GM19372 (cell line): ENCODE results near the gene SNTA1.
"Not testable (repeated sequence)": the region's sequence is repeated elsewhere in the genome, so short reads cannot be mapped to it uniquely, and the experiment has no call there.

Source experiments
- ATAC-seq: cut with Tn5 transposase; IDR thresholded peaks from one replicate; pipeline ENCODE4 v1.9.1; 2021; ENCODE audit warnings: mild to moderate bottlenecking, low read depth, moderate library complexity; ENCODE audit not compliant: unreplicated experiment

The SNTA1 gene

DNA sequence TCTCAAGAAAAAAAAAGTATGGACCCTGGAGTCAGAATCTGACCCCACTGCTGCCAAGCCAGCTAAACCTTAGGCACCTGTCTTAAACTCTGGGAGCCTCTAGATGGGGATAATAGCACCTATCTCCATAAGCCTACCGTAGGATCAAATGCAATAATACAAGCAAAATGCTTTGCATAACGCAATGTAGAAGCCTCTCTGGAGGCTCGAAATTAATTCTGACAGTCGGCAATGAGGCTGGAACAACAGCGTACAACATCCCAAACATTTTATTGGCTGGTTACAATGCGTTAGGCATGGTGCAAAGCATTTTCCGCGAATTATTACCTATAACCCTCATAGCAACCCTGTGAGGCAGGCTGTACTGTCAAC lies 42.8 kb downstream of the SNTA1 start:
- ATAC-seq = no peak

- no peak for ATAC-seq
These were observed 43.6 kb downstream of the SNTA1 start for GRCh38 chr20:33399924-33400323.

- no peak for ATAC-seq
These were observed 48.8 kb downstream of the SNTA1 start for GRCh38 chr20:33394718-33395117.

GRCh38 chr20:33393609-33394008 lies 50.0 kb downstream of the SNTA1 start:
- no peak for ATAC-seq

GRCh38 chr20:33391722-33392415 lies 51.7 kb downstream of the SNTA1 start:
- no peak for ATAC-seq

DNA sequence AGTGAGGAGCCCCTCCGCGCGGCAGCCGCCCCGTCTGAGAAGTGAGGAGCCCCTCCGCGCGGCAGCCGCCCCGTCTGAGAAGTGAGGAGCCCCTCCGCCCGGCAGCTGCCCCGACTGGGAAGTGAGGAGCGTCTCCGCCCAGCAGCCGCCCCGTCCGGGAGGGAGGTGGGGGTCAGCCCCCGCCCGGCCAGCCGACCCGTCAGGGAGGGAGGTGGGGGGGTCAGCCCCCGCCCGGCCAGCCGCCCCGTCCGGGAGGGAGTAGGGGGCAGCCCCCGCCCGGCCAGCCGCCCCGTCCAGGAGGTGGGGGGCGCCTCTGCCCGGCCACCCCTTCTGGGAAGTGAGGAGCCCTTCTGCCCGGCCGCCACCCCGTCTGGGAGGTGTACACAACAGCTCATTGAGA lies 54.2 kb downstream of the SNTA1 start:
- not testable (repeated sequence) for ATAC-seq

- ATAC-seq = no peak
These were observed 55.3 kb downstream of the SNTA1 start for GRCh38 chr20:33388268-33388667.

DNA sequence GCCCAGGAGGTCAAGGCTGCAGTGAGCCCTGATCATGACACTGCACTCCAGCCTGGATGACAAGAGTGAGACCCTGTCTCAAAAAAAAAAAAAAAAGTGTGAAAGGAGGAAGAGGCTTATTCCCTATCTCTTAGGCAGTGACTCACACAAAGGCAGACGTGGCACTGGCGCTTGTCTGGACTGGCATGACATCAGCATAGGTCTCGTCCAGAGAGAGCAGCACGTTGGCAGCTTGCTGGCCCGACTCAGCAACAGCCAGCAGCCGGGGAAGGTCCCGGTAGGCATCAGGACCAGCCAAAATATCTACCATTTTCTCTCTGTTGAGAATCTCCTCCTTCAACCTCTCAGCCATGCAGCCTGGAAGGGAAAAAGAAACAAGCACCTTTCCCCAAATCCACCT lies 56.4 kb downstream of the SNTA1 start:
- ATAC-seq = no peak

DNA sequence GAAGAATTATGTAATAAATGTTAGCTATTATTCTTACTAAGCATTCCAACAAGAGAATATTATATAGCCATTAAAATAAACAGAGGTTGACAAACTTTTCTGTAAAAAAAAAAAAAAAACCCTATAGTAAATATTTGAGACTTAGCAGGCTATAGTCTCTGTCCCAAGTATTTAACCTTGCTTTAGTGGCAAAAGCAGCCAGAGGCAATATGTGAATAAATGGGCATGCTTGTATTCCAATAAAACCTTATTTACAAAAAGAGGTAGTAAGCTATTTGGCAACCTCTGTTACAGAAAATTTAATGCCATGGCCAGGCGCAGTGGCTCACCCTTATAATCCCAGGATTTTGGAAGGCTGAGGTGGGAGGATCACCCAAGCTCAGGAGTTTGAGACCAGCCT lies 56.9 kb downstream of the SNTA1 start:
- ATAC-seq = no peak

DNA sequence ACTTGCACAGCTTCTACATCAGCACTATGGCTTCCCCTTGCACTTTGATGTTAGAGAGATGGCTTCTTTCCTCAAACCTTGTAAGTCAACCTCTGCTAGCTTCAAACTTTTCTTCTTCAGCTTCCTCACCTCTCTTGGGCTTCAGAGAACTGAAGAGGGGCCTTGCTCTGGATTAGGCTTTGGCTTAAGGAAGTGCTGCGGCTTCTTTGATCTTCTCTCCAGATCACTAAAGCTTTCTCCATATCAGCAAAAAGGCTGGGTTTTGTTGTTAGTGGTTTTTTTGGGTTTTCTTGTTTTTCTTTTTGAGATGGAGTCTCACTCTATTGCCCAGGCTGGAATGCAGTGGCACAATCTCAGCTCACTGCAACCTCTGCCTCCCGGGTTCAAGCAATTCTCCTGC lies 66.2 kb downstream of the SNTA1 start:
- no peak for ATAC-seq

DNA sequence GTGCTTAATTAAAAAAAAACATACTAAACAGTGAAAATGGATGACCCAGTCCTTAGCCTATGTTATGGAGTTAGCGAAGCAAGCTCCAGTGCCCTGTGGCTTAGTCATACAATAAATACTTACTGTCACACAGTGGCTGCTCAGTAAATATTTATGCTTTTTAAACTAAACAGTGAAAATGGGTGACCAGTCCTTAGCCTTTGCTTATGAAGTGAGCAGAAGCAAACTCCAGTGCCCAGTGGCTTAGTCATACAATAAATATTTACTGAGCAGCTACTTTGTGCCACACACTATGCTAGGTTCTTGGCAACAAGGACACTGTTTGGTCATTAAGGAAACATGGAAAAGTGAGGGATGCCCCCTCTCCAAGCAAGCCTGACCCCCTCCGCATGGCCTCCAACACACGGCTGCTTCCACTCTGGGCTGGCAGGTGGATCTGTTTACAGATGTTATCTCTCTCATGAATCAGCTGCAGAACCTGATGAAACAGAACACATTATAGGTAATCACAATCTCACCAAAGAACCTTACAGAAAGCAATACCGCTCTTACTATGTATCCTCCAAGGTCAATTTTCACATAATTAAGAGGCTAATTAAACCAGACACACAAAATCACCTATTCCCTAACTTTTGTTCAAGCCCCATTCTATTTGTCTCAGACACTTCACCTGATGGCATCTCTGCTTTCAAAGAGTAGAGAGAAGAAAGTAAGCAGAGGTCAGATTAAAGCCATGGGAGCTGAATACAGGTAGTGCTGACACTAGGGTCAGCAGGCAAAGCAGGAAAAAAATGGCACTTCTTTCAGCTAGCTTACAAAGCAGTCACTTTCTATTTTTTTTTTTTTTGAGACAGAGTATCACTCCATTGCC lies 69.6 kb downstream of the SNTA1 start:
- no peak for ATAC-seq

GRCh38 chr20:33372993-33373441 lies 70.5 kb downstream of the SNTA1 start:
- ATAC-seq = no peak

- ATAC-seq = no peak
These were observed 73.3 kb downstream of the SNTA1 start for GRCh38 chr20:33370291-33370690.

GRCh38 chr20:33362898-33363297 lies 80.7 kb downstream of the SNTA1 start:
- no peak for ATAC-seq

GRCh38 chr20:33359399-33360261 lies 83.9 kb downstream of the SNTA1 start:
- no peak for ATAC-seq
